ENCODE measurements around the gene FBXL13.

FBXL13 gene

GRCh38 chr7:102927312-102927933 is 147.2 kb downstream of the FBXL13 start:
- Histone ChIP-seq H2AFZ (ENCODE audit: low read length) (no peak overlapping the region), H3K27ac (ENCODE audit: low read depth, low read length, poor library complexity, severe bottlenecking) (no peak overlapping the region), H3K4me1 (ENCODE audit: insufficient read depth, low read length, severe bottlenecking) (no peaks in the 10 kb centered on the region), H3F3A (ENCODE audit: insufficient read depth, low read length) (no peaks in the 10 kb centered on the region), H3K79me2 (ENCODE audit: insufficient read depth, low read length) (no peaks in the 10 kb centered on the region), H3K9me3 (ENCODE audit: low read length) (no peaks in the 10 kb centered on the region), H3K9ac (ENCODE audit: low read length) (no peak overlapping the region), H3K9me2 (ENCODE audit: low read depth, low read length) (no peaks in the 10 kb centered on the region), H3K27me3 (ENCODE audit: insufficient read depth, low read length) (no peaks in the 10 kb centered on the region), H3K4me3 (ENCODE audit: low read depth, low read length, poor library complexity, severe bottlenecking) (no peak overlapping the region), H3K36me3 (ENCODE audit: insufficient read depth, low read length) (no peaks in the 10 kb centered on the region), H3K4me2 (ENCODE audit: low read length) (no peak overlapping the region), H4K20me1 (ENCODE audit: insufficient read depth, low read length) (no peaks in the 10 kb centered on the region)
- TF ChIP-seq CTCF (IDR thresholded peaks at IDR 0.05; ENCODE audit: low read length) (no peak), EZH2 (IDR thresholded peaks at IDR 0.05; ENCODE audit: borderline replicate concordance, low read length) (no peak)

- no peak for TF ChIP-seq CTCF (IDR thresholded peaks at IDR 0.05; ENCODE audit: low read length)
- TF ChIP-seq EZH2 (IDR thresholded peaks at IDR 0.05; ENCODE audit: borderline replicate concordance, low read length): no peak
- no peak overlapping the region for H2AFZ ChIP-seq (ENCODE audit: low read length)
Observed at GRCh38 chr7:102926783-102927140, 147.8 kb downstream of the FBXL13 start.

GRCh38 chr7:102925976-102926782 is 148.4 kb downstream of the FBXL13 start:
- no peaks in the 10 kb centered on the region for H3K27me3 ChIP-seq (ENCODE audit: insufficient read depth, low read length)
- H3K4me2 ChIP-seq (ENCODE audit: low read length): no peak overlapping the region
- H3K9me3 ChIP-seq (ENCODE audit: low read length): no peaks in the 10 kb centered on the region
- no peaks in the 10 kb centered on the region for H3K4me1 ChIP-seq (ENCODE audit: insufficient read depth, low read length, severe bottlenecking)
- no peaks in the 10 kb centered on the region for H3F3A ChIP-seq (ENCODE audit: insufficient read depth, low read length)
- H3K27ac ChIP-seq (ENCODE audit: low read depth, low read length, poor library complexity, severe bottlenecking): no peak overlapping the region
- H3K4me3 ChIP-seq (ENCODE audit: low read depth, low read length, poor library complexity, severe bottlenecking): no peak overlapping the region
- H3K9me2 ChIP-seq (ENCODE audit: low read depth, low read length): no peaks in the 10 kb centered on the region
- H3K79me2 ChIP-seq (ENCODE audit: insufficient read depth, low read length): no peaks in the 10 kb centered on the region
- no peaks in the 10 kb centered on the region for H4K20me1 ChIP-seq (ENCODE audit: insufficient read depth, low read length)
- no peak overlapping the region for H3K9ac ChIP-seq (ENCODE audit: low read length)
- TF ChIP-seq CTCF (IDR thresholded peaks at IDR 0.05; ENCODE audit: low read length) (no peak), EZH2 (IDR thresholded peaks at IDR 0.05; ENCODE audit: borderline replicate concordance, low read length) (no peak)
- no peak overlapping the region for H2AFZ ChIP-seq (ENCODE audit: low read length)
- no peaks in the 10 kb centered on the region for H3K36me3 ChIP-seq (ENCODE audit: insufficient read depth, low read length)

More at GRCh38 chr7:102926783-102927140, 147.8 kb downstream of the FBXL13 start:
- Histone ChIP-seq H3F3A (ENCODE audit: insufficient read depth, low read length) (no peaks in the 10 kb centered on the region), H3K36me3 (ENCODE audit: insufficient read depth, low read length) (no peaks in the 10 kb centered on the region), H3K4me1 (ENCODE audit: insufficient read depth, low read length, severe bottlenecking) (no peaks in the 10 kb centered on the region), H3K4me2 (ENCODE audit: low read length) (no peak overlapping the region), H3K27me3 (ENCODE audit: insufficient read depth, low read length) (no peaks in the 10 kb centered on the region), H3K4me3 (ENCODE audit: low read depth, low read length, poor library complexity, severe bottlenecking) (no peak overlapping the region), H3K9me3 (ENCODE audit: low read length) (no peaks in the 10 kb centered on the region), H3K9me2 (ENCODE audit: low read depth, low read length) (no peaks in the 10 kb centered on the region), H3K79me2 (ENCODE audit: insufficient read depth, low read length) (no peaks in the 10 kb centered on the region), H4K20me1 (ENCODE audit: insufficient read depth, low read length) (no peaks in the 10 kb centered on the region), H3K9ac (ENCODE audit: low read length) (no peak overlapping the region), H3K27ac (ENCODE audit: low read depth, low read length, poor library complexity, severe bottlenecking) (no peak overlapping the region)
